ENCODE measurements around the gene FGD4.

GRCh38 chr12:32512379-32512778, 113.0 kb downstream of the FGD4 start:
- no peak for TF ChIP-seq RFX5 (IDR thresholded peaks at IDR 0.05; ENCODE audit: low read depth, low read length)
- TF ChIP-seq CTCF (conservative IDR thresholded peaks at IDR 0.05; ENCODE audit: low read depth, low read length) = no peak
- no peak for TF ChIP-seq POLR2A (IDR thresholded peaks at IDR 0.05; ENCODE audit: low read depth, low read length)
- TF ChIP-seq BHLHE40 (IDR thresholded peaks at IDR 0.05; ENCODE audit: low read depth, low read length) = no peak
- TF ChIP-seq MXI1 (IDR thresholded peaks at IDR 0.05; ENCODE audit: borderline replicate concordance, low read depth, low read length) = no peak
- TF ChIP-seq RAD21 (IDR thresholded peaks at IDR 0.05; ENCODE audit: low read length) = no peak

Data from IMR-90 (cell line).